Measurements from ENCODE around the gene MTMR2. TPM values are rescaled to one million over a fixed set of nuclear protein-coding genes. Genes with fewer than 3 reads are reported as not detected.
"Not testable (repeated sequence)": the region's sequence is repeated elsewhere in the genome, so short reads cannot be mapped to it uniquely, and the experiment has no call there.

Gene MTMR2
- total RNA-seq, 1 experiment from 2014 or later = 29.5 TPM

DNA sequence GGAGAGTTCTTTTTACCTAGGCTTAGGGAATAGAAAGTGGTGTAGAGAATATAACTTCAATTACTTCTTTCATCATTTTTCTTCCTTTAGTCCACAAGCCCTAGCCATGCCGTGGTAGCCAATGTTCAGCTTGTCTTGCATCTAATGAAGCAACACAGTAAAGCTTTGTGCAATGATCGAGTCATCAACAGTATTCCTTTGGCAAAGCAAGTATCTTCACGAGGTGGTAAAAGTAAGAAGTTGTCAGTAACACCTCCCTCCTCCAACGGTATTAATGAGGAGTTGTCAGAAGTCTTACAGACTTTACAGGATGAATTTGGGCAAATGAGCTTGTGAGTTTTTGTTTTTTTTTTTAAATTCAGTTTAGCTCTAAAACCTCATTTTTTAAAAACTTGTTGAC lies 96.2 kb downstream of the MTMR2 start:
- no peak for DNase-seq (ENCODE audit: low read depth)

DNA sequence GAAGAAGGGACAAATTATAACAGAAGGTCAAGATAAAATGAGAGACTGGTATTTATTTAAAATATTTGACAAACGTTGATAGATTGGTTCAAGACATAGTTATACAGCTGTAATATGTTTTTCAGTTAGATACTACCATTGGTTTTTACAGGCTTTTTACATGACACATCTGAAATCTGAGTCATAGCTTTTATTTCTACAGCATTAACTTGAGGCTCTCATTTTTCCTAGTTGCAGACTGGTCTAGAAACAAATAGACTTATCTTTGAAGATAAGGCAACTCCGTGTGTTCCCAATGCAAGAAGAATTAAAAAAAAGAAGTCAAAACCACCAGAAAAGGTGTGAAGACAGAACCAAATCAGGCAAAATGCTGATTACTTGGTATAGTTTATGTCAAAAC lies 102.3 kb downstream of the MTMR2 start:
- DNase-seq (ENCODE audit: low read depth) = peak; percentile 44

DNA sequence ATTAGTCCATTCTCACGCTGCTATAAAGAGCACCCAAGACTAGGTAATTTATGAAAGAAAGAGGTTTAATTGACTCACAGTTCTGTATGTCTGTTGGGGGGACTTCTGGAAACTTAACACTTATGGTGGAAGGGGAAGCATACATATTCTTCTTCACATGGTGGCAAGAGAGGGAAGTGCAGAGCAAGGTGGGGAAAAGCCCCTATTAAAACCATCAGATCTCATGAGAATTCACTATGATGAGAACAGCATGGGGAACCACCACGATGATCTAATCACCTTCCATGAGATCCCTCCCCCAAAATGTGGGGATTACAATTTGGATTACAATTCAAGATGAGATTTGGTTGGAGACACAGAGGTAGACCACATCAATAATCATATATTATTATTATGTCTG lies 107.9 kb downstream of the MTMR2 start:
- no peak for DNase-seq (ENCODE audit: low read depth)

DNA sequence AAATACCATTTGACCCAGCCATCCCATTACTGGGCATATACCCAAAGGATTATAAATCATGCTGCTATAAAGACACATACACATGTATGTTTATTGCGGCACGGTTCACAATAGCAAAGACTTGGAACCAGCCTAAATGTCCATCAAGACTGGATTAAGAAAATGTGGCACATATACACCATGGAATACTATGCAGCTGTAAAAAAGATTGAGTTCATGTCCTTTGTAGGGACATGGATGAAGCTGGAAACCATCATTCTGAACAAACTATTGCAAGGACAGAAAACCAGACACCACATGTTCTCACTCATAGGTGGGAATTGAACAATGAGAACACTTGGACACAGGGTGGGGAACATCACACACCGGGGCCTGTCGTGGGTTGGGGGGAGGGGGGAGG lies 112.9 kb downstream of the MTMR2 start:
- not testable (repeated sequence) for DNase-seq (ENCODE audit: low read depth)

DNA sequence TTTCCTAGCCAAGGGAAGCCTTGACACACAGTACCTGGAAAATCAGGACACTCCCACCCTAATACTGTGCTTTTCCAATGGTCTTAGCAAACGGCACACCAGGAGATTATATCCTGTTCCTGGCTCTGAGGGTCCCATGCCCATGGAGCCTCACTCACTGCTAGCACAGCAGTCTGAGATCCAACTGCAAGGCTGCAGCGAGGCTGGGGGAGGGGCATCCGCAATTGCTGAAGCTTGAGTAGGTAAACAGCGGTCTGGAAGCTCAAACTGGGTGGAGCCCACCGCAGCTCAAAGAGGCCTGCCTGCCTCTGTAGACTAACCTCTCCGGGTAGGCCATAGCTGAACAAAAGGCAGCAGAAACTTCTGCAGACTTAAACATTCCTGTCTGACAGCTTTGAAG lies 117.4 kb downstream of the MTMR2 start:
- not testable (repeated sequence) for DNase-seq (ENCODE audit: low read depth)

DNA sequence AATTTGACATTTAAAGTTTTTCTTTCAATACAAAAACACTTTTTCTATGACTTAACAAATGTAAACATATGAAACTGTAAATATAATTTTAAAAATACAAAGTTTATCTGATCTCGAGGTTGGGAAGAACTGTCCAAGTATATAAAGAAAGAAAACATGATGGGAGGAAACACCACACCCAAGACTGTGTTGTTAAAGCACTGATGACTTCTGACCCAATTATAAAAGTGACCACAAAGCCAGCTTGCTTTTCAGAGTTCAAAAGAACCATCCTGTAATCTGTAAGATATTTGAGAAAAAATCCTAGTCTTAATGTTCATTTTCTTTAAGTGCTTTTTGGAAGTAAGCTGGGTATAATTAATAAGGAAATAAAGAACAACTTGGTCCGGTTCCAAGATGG lies 118.0 kb downstream of the MTMR2 start:
- DNase-seq (ENCODE audit: low read depth) = no peak

DNA sequence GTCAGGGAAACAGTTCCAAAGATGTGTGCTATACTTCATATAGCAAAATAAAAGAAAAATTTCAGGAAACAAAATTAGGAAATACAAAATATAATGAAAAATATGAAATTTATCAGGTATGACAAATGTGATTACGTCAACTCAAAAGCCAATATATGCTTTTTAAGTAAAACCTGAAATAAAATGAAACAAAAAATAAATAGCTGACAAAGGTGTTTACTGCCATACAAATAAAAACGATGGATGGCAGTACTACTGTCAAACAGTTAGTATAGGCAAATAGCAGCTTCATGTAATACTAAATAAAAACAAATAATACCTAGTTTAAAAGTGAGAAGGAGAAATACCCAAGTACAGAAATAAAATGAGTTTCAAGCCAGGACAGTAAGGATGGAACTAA lies 119.9 kb downstream of the MTMR2 start:
- no peak for DNase-seq (ENCODE audit: low read depth)

DNA sequence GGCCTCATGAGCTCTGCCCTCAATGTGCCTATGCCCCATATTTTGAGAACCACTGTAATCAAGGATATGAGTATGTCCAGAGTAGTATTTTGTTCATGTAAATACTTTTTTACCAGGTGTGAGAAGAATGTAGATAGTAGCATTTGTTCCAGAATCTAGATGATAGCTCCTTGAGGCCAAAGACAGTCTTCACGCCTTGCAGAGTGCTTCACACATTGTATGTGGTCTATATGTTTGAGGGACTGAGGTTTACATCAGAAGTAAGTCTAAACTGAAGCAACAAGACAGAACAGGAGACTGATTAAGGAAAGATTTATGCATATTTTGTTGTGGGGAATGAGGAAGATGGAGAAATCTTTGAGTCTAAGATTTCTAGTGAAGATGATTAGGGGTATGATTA lies 121.1 kb downstream of the MTMR2 start:
- no peak for DNase-seq (ENCODE audit: low read depth)

DNA sequence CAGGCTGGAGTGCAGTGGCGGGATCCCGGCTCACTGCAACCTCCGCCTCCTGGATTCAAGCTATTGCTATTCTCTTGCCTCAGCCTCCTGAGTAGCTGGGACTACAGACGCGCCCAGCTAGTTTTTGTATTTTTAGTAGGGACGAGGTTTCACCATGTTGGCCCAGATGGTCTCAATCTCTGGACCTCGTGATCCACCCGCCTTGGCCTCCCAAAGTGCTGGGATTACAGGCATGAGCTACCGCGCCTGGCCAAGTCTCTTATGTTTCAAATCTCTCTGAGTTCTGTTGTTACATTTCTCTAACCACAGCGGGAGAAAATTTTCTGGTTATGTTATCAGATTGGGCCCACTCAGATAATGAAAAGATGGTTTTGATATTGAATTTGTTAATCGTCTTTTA lies 123.5 kb downstream of the MTMR2 start:
- no peak for DNase-seq (ENCODE audit: low read depth)

DNA sequence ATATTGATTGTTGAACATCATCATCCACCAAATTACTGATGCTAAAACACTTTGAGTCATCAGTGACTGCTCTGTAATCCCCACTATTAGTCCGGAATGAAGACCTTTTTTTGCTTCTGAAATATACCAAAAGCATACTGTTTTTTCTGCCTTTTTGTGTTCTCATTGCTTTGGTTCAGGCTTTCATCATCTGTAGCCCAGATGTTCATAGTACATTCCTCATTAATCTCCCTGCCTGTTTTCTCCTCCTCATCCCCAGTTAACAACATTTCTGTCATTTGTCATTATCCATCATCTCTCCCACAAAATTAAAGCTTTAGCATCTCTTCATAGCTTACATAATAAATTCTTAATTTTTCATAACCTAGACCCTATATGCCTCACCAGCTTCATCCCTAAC lies 124.4 kb downstream of the MTMR2 start:
- no peak for DNase-seq (ENCODE audit: low read depth)

DNA sequence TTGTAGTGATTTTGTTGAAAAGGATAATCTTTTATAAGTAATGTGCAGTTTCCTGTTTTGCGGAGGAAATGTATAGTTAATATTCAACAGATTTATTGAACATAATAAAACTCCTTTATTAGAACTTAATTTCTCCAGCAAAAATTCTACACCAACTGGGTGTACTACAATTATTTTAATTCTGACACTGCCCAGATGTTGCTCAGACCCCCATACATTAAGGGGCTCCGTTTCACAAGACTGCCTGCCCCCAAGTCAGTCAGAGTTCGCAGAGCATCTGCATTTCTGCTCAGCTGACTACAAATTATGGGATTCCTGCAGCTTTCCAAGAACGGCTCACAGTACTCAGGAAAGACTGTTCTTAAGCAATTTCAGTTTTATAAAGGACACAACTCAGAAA lies 127.4 kb downstream of the MTMR2 start:
- DNase-seq (ENCODE audit: low read depth) = no peak

DNA sequence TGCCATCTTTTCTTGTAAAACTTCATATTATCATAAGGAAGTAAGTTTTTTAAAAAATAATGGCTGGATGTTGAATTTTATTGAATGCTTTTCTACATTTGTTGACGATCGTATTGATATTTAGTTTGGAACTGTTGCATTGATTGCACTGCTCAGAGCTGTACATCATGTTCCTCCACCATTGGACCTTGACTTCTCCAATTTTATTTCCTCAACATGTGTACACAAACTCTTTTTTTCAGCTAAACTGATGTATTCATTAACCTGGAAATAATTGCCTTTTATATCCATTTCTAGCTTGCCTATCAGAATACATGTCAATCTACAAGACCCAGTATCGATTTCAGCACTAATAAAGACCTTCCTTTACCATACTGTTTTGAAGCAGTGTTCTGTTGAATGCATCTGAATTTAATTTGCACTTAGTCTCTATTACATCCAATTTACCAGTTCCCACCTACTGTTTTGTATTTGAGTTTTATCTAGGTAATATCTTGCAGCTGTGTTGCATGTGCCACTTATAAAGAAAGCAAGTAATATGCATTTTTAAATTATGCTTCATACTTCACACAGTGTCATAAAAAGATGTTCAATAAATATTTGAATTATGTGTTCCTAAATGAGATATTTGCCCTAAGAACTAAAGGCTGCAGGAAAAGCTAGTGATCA lies 128.1 kb downstream of the MTMR2 start:
- no peak for DNase-seq (ENCODE audit: low read depth)

DNA sequence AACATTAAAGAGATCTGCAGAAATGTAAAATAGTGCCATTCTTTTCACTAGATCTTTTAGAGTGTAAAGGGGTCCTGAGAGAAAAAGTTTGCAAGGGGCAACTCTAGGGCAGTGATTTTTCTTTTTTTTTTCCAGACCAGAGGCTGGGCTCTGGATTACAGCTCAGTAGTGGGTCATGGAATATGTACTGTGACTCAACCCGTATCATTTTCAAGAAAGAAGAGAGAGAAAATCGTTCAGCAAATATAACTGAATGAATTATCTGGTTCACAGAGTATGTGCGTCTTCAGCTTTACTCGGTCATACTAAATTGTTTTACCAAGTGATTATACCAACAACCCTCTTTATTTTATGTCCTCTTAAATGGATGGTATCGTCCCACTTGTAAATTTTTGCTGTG lies 129.8 kb downstream of the MTMR2 start:
- DNase-seq (ENCODE audit: low read depth) = no peak

DNA sequence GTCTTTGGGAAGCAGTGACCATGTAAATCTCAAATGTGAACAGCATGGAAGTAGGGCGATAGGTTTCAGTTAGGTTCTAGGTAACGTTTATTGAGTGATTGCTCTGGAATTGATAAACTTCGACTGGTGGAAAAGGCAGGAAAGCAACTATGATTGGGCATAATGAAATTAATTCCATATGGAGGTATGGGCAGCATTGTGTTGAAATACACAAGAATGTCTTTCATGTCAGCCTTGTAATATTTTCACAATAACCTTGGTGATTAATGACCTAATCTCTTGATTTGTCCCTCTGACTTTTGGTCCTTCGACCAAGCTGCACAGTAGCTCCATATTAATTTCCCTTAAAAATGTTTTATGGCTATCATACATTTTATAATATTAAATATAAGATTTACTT lies 130.8 kb downstream of the MTMR2 start:
- DNase-seq (ENCODE audit: low read depth) = no peak

DNA sequence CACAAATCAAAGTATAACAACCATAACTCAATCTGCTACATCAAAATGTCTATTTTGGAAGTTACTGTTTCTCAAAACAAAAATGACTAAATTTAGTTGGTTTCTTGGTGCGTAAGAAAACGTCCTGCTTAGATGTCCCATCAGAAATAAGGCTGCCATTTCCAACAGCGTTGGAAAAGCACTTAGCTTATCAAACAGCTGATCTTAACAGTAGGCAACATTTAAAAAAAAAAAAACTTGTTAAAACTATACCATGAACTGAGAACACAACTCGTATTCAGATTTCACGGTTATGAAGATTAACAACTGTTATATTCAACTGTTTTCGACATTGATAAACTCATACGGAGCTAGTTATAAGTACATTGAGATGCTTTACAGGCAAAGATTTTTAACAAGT lies 131.2 kb downstream of the MTMR2 start:
- no peak for DNase-seq (ENCODE audit: low read depth)

DNA sequence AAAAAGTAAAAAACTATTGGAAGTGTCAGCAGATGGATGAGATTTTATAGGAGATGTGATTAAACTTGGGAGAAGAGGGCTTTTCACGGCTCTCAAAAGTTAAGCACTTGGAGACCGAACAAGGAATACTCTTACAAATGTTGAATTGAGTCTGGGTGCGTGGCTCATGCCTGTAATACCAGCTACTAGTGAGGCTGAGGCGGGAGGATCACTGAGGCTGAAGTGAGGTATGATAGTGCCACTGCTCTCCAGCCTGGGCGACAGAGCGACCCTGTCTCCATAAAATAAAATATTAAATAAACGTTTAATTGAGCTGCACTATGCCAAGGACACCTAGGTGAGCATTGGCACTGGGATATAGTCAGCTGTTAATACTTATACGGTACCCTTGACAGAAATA lies 131.7 kb downstream of the MTMR2 start:
- DNase-seq (ENCODE audit: low read depth) = no peak

DNA sequence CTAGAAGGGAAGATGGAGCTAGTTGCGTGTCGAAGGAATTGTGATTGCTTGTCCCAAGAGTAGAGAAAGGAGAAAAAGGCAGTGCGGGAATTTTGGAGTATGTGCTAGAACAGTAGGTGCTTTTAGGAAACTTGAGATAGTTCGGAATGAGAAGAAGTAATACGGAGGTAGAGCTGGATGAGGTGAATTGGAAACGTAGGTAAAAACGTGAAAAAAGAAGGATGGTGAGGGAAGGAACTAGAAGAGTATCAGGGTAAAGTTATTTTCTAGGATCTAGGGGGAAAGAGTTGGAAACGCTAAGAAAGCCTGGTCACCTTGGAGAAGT lies 132.2 kb downstream of the MTMR2 start:
- no peak for DNase-seq (ENCODE audit: low read depth)

DNA sequence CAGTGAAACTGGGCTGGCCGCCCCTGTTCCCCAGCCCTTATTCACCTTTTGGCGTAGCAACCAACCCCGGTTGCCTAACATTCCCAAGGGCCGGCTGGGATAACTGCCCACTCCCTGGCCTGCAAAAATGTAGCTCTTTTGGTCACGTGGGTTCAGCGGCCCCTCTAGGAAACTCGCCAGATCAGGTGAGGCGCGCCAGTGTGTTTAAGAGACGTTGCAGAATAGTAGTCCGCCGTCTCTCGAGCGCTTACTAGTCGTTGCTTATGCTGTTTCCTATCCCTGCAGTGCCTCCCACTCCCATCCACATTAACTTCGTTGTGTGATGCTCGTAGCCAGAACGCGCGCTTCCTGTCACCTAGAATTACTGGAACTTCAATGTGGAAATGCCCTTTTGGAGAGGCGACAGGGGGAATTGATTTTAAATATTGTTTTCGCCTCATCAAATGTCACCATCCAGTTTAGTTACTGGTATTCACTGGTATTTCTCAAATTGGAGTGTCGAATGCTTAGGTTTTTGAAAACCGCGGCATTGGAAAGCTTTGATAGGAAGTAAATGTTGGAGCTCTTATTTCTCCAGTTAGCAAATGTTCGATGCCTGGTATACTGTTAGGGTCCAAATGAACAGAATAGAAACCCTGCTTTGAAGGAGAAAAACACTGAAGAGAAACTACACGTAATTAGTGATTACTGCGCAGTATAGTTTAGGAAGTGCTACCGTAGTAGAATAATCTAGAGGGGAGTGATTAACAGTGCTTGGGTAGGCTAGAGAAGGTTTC lies 132.8 kb downstream of the MTMR2 start:
- DNase-seq (ENCODE audit: low read depth) = peak; percentile 61

DNA sequence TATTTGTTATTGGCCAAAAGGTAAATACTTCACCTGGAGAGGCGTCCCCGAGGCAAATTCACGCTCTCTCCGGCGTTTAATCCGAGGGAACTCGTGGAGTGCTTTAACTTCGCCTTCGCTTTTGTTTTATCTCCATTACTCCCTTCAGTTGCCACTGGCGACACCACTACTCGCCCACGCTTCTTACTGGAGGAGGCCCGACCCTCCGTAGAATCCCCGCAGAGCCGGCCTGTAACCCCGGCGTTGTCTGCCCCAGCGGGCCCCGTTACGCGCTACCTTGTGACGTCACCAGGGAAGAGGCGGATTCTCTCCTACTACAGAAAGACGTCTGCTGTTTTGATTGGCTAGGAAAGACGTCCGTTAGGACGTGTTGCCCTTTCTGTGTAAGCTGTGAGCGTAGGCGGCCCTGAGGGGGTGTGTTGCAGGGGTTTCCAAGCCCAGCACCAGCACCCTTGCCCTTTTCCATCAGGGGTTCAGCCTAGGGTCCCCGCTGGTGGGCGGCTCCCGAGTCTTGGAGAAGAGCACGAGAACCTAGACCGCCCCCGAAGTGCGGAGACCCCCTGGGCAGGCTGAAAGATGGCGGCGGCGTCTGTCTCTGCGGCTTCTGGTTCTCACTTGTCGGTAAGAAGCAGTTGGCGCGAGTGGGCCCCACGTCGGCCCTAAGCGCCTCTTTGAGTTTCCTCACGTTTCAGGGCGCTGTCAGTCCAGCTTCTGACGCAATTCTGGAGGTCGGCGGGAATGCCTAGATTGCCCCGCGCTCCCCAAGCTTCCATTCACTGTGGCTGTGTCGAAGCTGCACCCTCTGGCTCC lies 133.6 kb downstream of the MTMR2 start, which contains the start of gene CEP57:
Gene CEP57 (plus strand): TSS at position 376 of the 810 bp plus-strand sequence. CDS start 201 bp downstream, at position 577.
- DNase-seq (ENCODE audit: low read depth) = peak; percentile 95

DNA sequence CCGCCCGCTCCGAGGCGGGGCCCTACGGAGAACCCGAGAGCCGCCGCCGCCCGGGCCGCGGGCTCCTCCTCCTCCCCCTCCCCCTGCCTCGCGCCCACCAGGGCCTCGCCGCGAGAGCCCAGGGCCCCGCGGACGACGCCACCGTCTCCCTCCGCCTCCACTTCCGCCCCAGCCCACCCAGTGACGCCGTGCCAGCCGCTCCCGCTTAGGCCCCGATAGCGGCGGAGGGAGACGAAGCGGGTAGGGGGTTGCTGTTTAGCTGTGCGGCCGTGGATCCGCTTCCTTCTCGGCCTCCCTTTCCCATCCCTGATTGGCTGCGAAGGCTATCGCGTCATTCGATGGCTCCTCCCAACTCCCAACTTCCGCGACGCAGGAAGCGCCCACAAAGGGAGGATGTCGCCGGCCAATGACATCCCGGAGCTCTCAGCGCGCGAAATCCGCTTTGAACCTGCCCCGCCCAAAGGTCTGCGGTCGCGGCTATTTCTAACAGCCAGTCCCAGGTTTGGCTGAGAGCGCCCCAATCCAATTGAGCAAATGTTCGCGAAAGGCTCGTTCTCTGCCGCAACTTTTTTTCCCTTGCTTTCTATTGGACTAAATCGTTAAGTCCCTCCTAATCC lies 134.3 kb downstream of the MTMR2 start, which contains the start of gene FAM76B:
Gene FAM76B (minus strand): TSS at position 277 of the 617 bp plus-strand sequence. CDS start 304 bp downstream, outside the sequence.
- peak; percentile 99 for DNase-seq (ENCODE audit: low read depth)

DNA sequence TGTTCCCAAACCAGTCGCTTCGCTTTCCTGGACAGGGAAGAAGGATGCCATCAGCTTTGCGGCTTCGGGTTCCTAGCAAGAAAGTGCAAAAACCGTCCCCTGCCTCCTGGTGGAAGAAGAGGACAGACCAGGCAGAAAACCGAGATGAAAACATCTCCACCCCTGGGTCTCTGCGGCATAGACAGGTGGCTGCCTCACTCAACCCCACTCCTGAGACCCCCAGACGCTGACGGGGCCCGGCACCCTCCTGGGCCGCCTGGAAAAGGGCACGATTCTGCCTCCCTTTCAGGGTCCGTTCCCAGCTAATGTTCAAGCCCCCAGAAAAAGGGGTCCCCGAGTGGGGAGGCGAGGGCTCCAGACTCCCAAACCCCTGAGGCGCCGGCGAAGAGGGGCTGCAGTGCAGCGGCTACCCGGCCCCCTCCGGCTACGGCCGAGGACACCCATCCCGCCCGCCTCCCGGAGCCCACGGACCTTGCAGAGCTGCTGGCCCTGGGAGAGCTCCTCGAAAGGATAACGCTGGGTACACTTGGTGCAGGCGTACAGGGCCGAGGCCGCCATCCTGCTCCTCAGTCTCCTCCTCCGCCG lies 134.9 kb downstream of the MTMR2 start:
- peak; percentile 31 for DNase-seq (ENCODE audit: low read depth)

Measured in HT1080 (cell line).